GM23338 (cell line): ENCODE data around the gene CSRNP3. TPM values are rescaled to one million over a fixed set of nuclear protein-coding genes. Genes with fewer than 3 reads are reported as not detected.

ENCODE experiments used
- ATAC-seq: fragments of 200-7000 bp; cut with Tn5 transposase; 3 replicates; pipeline ENCODE4 v1.9.1; 2020
- DNase-seq: peaks from one replicate; pipeline ENCODE4 v3.0.0-alpha.2; 2015; ENCODE audit warnings: low spot score
- H2AFZ ChIP-seq: fragments of 200-600 bp; sonication (generic); 2 replicates; pipeline ENCODE4 v1.8.0; 2016; ENCODE audit warnings: antibody characterized with exemption, mild to moderate bottlenecking, moderate library complexity
- H3F3A ChIP-seq: fragments of 200-600 bp; sonication (generic); replicated peaks from 2 replicates; pipeline ENCODE4 v1.8.0; 2017; ENCODE audit warnings: antibody characterized with exemption, mixed run types, low read depth
- H3K27ac ChIP-seq: fragments of 200-600 bp; sonication (generic); 2 replicates; pipeline ENCODE4 v1.6.1; 2016; ENCODE audit warnings: low read depth
- H3K27me3 ChIP-seq: fragments of 200-600 bp; sonication (generic); 2 replicates; pipeline ENCODE4 v1.8.0; 2016; ENCODE audit warnings: mild to moderate bottlenecking, mixed run types, moderate library complexity; ENCODE audit not compliant: insufficient read depth
- H3K36me3 ChIP-seq: fragments of 200-600 bp; sonication (generic); 2 replicates; pipeline ENCODE4 v1.8.0; 2016; ENCODE audit warnings: mild to moderate bottlenecking; ENCODE audit not compliant: insufficient read depth
- H3K4me1 ChIP-seq: fragments of 200-600 bp; sonication (generic); 2 replicates; pipeline ENCODE4 v1.8.0; 2016; ENCODE audit warnings: mild to moderate bottlenecking, moderate library complexity; ENCODE audit not compliant: insufficient read depth
- H3K4me2 ChIP-seq: fragments of 200-600 bp; sonication (generic); 2 replicates; pipeline ENCODE4 v1.7.1; 2017; ENCODE audit warnings: mixed run types
- H3K4me3 ChIP-seq: fragments of 200-600 bp; sonication (generic); 2 replicates; pipeline ENCODE4 v1.6.1; 2016; ENCODE audit warnings: mixed run types
- H3K79me2 ChIP-seq: fragments of 200-600 bp; sonication (generic); replicated peaks from 2 replicates; pipeline ENCODE4 v1.8.0; 2017; ENCODE audit warnings: mild to moderate bottlenecking; ENCODE audit not compliant: insufficient read depth
- H3K9me2 ChIP-seq: fragments of 200-600 bp; sonication (generic); 2 replicates; pipeline ENCODE4 v1.8.0; 2017; ENCODE audit not compliant: insufficient read depth
- H4K20me1 ChIP-seq: fragments of 200-600 bp; sonication (generic); replicated peaks from 2 replicates; pipeline ENCODE4 v1.8.0; 2017; ENCODE audit warnings: mild to moderate bottlenecking; ENCODE audit not compliant: insufficient read depth
- H3K27ac Mint-ChIP-seq: 2 replicates; pipeline ENCODE4 v1.8.0; 2020; ENCODE audit warnings: inconsistent platforms, mild to moderate bottlenecking, moderate library complexity, mixed read lengths
- H3K27me3 Mint-ChIP-seq: 3 replicates; pipeline ENCODE4 v1.8.0; 2022; ENCODE audit warnings: low read depth, mild to moderate bottlenecking, moderate library complexity, mixed read lengths, inconsistent platforms; ENCODE audit not compliant: insufficient read depth, poor library complexity
- H3K36me3 Mint-ChIP-seq: 3 replicates; pipeline ENCODE4 v1.8.0; 2021; ENCODE audit warnings: low read depth, mild to moderate bottlenecking, inconsistent platforms, moderate library complexity, mixed read lengths
- H3K4me1 Mint-ChIP-seq: 3 replicates; pipeline ENCODE4 v1.8.0; 2020; ENCODE audit warnings: mild to moderate bottlenecking, inconsistent platforms, mixed read lengths
- H3K4me3 Mint-ChIP-seq: 3 replicates; pipeline ENCODE4 v1.8.0; 2021; ENCODE audit warnings: moderate library complexity, mild to moderate bottlenecking, inconsistent platforms, mixed read lengths
- H3K9me3 Mint-ChIP-seq: 3 replicates; pipeline ENCODE4 v1.8.0; 2020; ENCODE audit warnings: moderate library complexity, mild to moderate bottlenecking, inconsistent platforms, mixed read lengths
- CREB1 ChIP-seq: fragments of 250-450 bp; sonication (Bioruptor Pico); IDR thresholded peaks from 2 replicates; pipeline ENCODE4 v1.5.0; 2020; ENCODE audit warnings: low read depth, mild to moderate bottlenecking, moderate library complexity
- CTCF ChIP-seq, 2 experiments: fragments of 200-600 bp in 1 of 2; sonication (generic) in 1 of 2; conservative IDR thresholded peaks; 2 replicates each; pipeline versions ENCODE4 v1.5.1 to v1.6.1; 2016 to 2017; ENCODE audit warnings: antibody characterized with exemption in 2 of 2, low read depth in 2 of 2, mild to moderate bottlenecking in 2 of 2, moderate library complexity in 1 of 2
- ETS1 ChIP-seq: IDR thresholded peaks from 2 replicates; pipeline ENCODE4 v1.6.1; 2016; ENCODE audit warnings: antibody characterized with exemption
- JUNB ChIP-seq: IDR thresholded peaks from one replicate; pipeline ENCODE4 v1.6.1; 2016; ENCODE audit warnings: antibody characterized with exemption; ENCODE audit not compliant: unreplicated experiment
- NANOG ChIP-seq: IDR thresholded peaks from 2 replicates; pipeline ENCODE4 v1.6.1; 2016; ENCODE audit warnings: antibody characterized with exemption, borderline replicate concordance
- POLR2AphosphoS5 ChIP-seq: IDR thresholded peaks from 2 replicates; pipeline ENCODE4 v1.6.1; 2016; ENCODE audit warnings: antibody characterized with exemption, low read depth
- ZNF331 ChIP-seq: fragments of 250-450 bp; sonication (Bioruptor Pico); IDR thresholded peaks from 2 replicates; pipeline ENCODE4 v1.5.0; 2020; ENCODE audit warnings: low read depth, mild to moderate bottlenecking, moderate library complexity
- ZNF462 ChIP-seq: fragments of 250-450 bp; sonication (Bioruptor Pico); IDR thresholded peaks from 2 replicates; pipeline ENCODE4 v1.5.0; 2020; ENCODE audit warnings: mild to moderate bottlenecking, moderate library complexity
- polyA plus RNA-seq: library from polyadenylated mRNA; unstranded; fragments of >200 nt; fragmentation: Nextera tagmentation; extraction: Ambion mirVana; gene quantifications from 2 replicates; pipeline ENCODE4 v1.2.1, GENCODE V29; 2016
- total RNA-seq: library from RNA; depleted of rRNA; stranded (reverse); fragments of >200 nt; shearing (Covaris generic); gene quantifications from 2 replicates; pipeline ENCODE4 v1.2.3, GENCODE V29; 2014

CSRNP3 gene
- total and polyA plus RNA-seq, 2 experiments from 2014 or later: 3.8 to 6.8 TPM

GRCh38 chr2:165431014-165431413, 38.5 kb upstream of the CSRNP3 start:
- H3K4me2 ChIP-seq: no peak overlapping the region
- no peaks in the 10 kb centered on the region for H4K20me1 ChIP-seq
- H3K27me3 ChIP-seq: no peaks in the 10 kb centered on the region
- H3K36me3 ChIP-seq: no peaks in the 10 kb centered on the region
- H3F3A ChIP-seq: no peaks in the 10 kb centered on the region
- Mint-ChIP-seq H3K27me3 (peaks cover 6% of the 10 kb centered on the region), H3K36me3 (no peaks in the 10 kb centered on the region; the same call in 1 of the 3 replicates), H3K9me3 (peaks cover 2% of the 10 kb centered on the region; the same call in 1 of the 3 replicates), H3K27ac (no peak overlapping the region), H3K4me1 (peaks cover 17% of the 10 kb centered on the region), H3K4me3 (no peak overlapping the region)
- H3K27ac ChIP-seq: no peak overlapping the region
- H3K79me2 ChIP-seq: no peaks in the 10 kb centered on the region
- DNase-seq: no peak
- no peak overlapping the region for H3K4me3 ChIP-seq
- H2AFZ ChIP-seq: no peak overlapping the region
- peaks cover 29% of the 10 kb centered on the region for H3K4me1 ChIP-seq
- no peak for ATAC-seq
- TF ChIP-seq NANOG (no peak), ETS1 (no peak), CREB1 (CRISPR knock-in tag) (no peak), POLR2AphosphoS5 (no peak), CTCF (conservative IDR thresholded peaks at IDR 0.05; ENCODE audit: low read depth in 2 of 2) (no peak)
- no peaks in the 10 kb centered on the region for H3K9me2 ChIP-seq

- Mint-ChIP-seq H3K4me3 (no peak overlapping the region), H3K36me3 (no peaks in the 10 kb centered on the region; the same call in 1 of the 3 replicates), H3K27me3 (peaks cover 6% of the 10 kb centered on the region), H3K27ac (no peak overlapping the region), H3K4me1 (peaks cover 24% of the 10 kb centered on the region), H3K9me3 (peaks cover 2% of the 10 kb centered on the region; the same call in 1 of the 3 replicates)
- ATAC-seq (peak; percentile 64), DNase-seq (peak; percentile 41)
- Histone ChIP-seq H3K27me3 (no peaks in the 10 kb centered on the region), H3K4me1 (peaks cover 32% of the 10 kb centered on the region), H3K79me2 (no peaks in the 10 kb centered on the region), H3F3A (no peaks in the 10 kb centered on the region), H3K36me3 (no peaks in the 10 kb centered on the region), H3K4me2 (0 out of 2 replicates have a peak overlapping the region, but pooled peaks have one; percentile 3), H3K9me2 (no peaks in the 10 kb centered on the region), H3K4me3 (no peak overlapping the region), H3K27ac (no peak overlapping the region), H4K20me1 (no peaks in the 10 kb centered on the region), H2AFZ (no peak overlapping the region)
- TF ChIP-seq ZNF331 (CRISPR knock-in tag) (no peak), JUNB (no peak), ZNF462 (CRISPR knock-in tag) (no peak)
Observed at GRCh38 chr2:165432234-165432966, 37.1 kb upstream of the CSRNP3 start.
